MCF 10A (cell line): ENCODE data around the gene PRDM13. TPM values are rescaled to one million over a fixed set of nuclear protein-coding genes. Genes with fewer than 3 reads are reported as not detected.

Experiments
- BruUV-seq: library from RNA; stranded (reverse); fragments of 400-500 nt; replicated peaks from 2 replicates; lab custom pipeline; 2021; lab: Mats Ljungman, UMichigan
- CTCF ChIA-PET: fragments of 300-600 bp; sonication (Branson Sonifier 250); formaldehyde crosslinking; extraction: SDS; loops from one replicate; lab custom pipeline; 2021; ENCODE audit warnings: antibody characterized with exemption, inconsistent platforms; lab: Yijun Ruan, JAX
- POLR2A ChIA-PET: fragments of 300-600, 350-650 bp; sonication (Branson Sonifier 250); formaldehyde crosslinking; extraction: SDS; loops from one replicate; lab custom pipeline; 2020; ENCODE audit warnings: antibody characterized with exemption, inconsistent platforms; lab: Yijun Ruan, JAX
- DNase-seq: peaks from one replicate; pipeline ENCODE4 v3.0.0-alpha.2; 2018; ENCODE audit not compliant: unreplicated experiment
- H3K27ac Mint-ChIP-seq: one replicate; pipeline ENCODE4 v1.8.0; 2022; ENCODE audit warnings: mild to moderate bottlenecking, low read depth, mixed read lengths; ENCODE audit not compliant: unreplicated experiment
- H3K27me3 Mint-ChIP-seq: one replicate; pipeline ENCODE4 v1.8.0; 2022; ENCODE audit warnings: mixed read lengths; ENCODE audit not compliant: insufficient read depth, unreplicated experiment
- H3K36me3 Mint-ChIP-seq: one replicate; pipeline ENCODE4 v1.8.0; 2022; ENCODE audit warnings: mild to moderate bottlenecking, moderate library complexity, mixed read lengths; ENCODE audit not compliant: insufficient read depth, unreplicated experiment
- H3K4me1 Mint-ChIP-seq: one replicate; pipeline ENCODE4 v1.8.0; 2022; ENCODE audit warnings: mixed read lengths; ENCODE audit not compliant: insufficient read depth, unreplicated experiment
- H3K4me3 Mint-ChIP-seq: one replicate; pipeline ENCODE4 v1.8.0; 2022; ENCODE audit warnings: mild to moderate bottlenecking, moderate library complexity, mixed read lengths; ENCODE audit not compliant: unreplicated experiment
- H3K9me3 Mint-ChIP-seq: one replicate; pipeline ENCODE4 v1.8.0; 2022; ENCODE audit warnings: mixed read lengths; ENCODE audit not compliant: unreplicated experiment
- CTCF ChIP-seq: fragments of 200-600 bp; IDR thresholded peaks from one replicate; pipeline ENCODE4 v1.8.0; 2022; ENCODE audit warnings: antibody characterized with exemption, mild to moderate bottlenecking; ENCODE audit not compliant: unreplicated experiment
- intact Hi-C: fragments of 100-400 bp; cut with micrococcal nuclease; formaldehyde crosslinking; loops from 2 replicates; pipeline ENCODE4 v1.14.1; 2022
- total RNA-seq: library from RNA; stranded (reverse); gene quantifications from 2 replicates; pipeline ENCODE4 v1.2.3, GENCODE V29; 2022

The PRDM13 gene
- total RNA-seq, 1 experiment from 2014 or later = not detected

GRCh38 chr6:99613409-99613704 is 6.7 kb downstream of the PRDM13 start:
- H3K36me3 Mint-ChIP-seq = no peaks in the 10 kb centered on the region
- intact Hi-C loops = no loop called here
- DNase-seq = no peak
- H3K4me1 Mint-ChIP-seq = no peaks in the 10 kb centered on the region
- CTCF ChIA-PET = no interaction called here
- H3K27me3 Mint-ChIP-seq = peaks cover 70% of the 10 kb centered on the region
- POLR2A ChIA-PET = no interaction called here
- TF ChIP-seq CTCF = no peak
- BruUV-seq = no TSS peak
- no peak overlapping the region for H3K4me3 Mint-ChIP-seq
- H3K9me3 Mint-ChIP-seq = no peaks in the 10 kb centered on the region
- no peak overlapping the region for H3K27ac Mint-ChIP-seq

GRCh38 chr6:99613705-99614429 is 7.2 kb downstream of the PRDM13 start:
- H3K36me3 Mint-ChIP-seq = no peaks in the 10 kb centered on the region
- no peak for TF ChIP-seq CTCF
- no peaks in the 10 kb centered on the region for H3K9me3 Mint-ChIP-seq
- CTCF ChIA-PET = no interaction called here
- H3K4me1 Mint-ChIP-seq = no peaks in the 10 kb centered on the region
- intact Hi-C loops = no loop called here
- no peak overlapping the region for H3K4me3 Mint-ChIP-seq
- no peak for DNase-seq
- H3K27ac Mint-ChIP-seq = no peak overlapping the region
- POLR2A ChIA-PET = no interaction called here
- BruUV-seq = no TSS peak
- H3K27me3 Mint-ChIP-seq = peaks cover 70% of the 10 kb centered on the region

GRCh38 chr6:99614430-99615186 is 8.0 kb downstream of the PRDM13 start:
- POLR2A ChIA-PET = no interaction called here
- H3K4me3 Mint-ChIP-seq = no peak overlapping the region
- no peaks in the 10 kb centered on the region for H3K36me3 Mint-ChIP-seq
- no peaks in the 10 kb centered on the region for H3K4me1 Mint-ChIP-seq
- intact Hi-C loops = no loop called here
- peaks cover 67% of the 10 kb centered on the region for H3K27me3 Mint-ChIP-seq
- no peak for TF ChIP-seq CTCF
- H3K9me3 Mint-ChIP-seq = no peaks in the 10 kb centered on the region
- no peak overlapping the region for H3K27ac Mint-ChIP-seq
- no TSS peak for BruUV-seq
- CTCF ChIA-PET = interaction anchor here (0.6 kb wide), 1 partner anchor 646 kb away, joined by 3 read pairs; no protein-coding TSS in a partner anchor
- DNase-seq = no peak

- no TSS peak for BruUV-seq
- Mint-ChIP-seq H3K9me3 (no peaks in the 10 kb centered on the region), H3K36me3 (no peaks in the 10 kb centered on the region), H3K4me1 (no peaks in the 10 kb centered on the region), H3K27me3 (peaks cover 70% of the 10 kb centered on the region), H3K27ac (no peak overlapping the region), H3K4me3 (no peak overlapping the region)
- ChIA-PET POLR2A (no interaction called here), CTCF (interaction anchor here (0.7 kb wide), 2 partner anchors 31 to 91 kb away, joined by 3 to 4 read pairs; no protein-coding TSS in a partner anchor)
- no peak for TF ChIP-seq CTCF
- no peak for DNase-seq
- intact Hi-C loops = no loop called here
These were observed 10.5 kb downstream of the PRDM13 start for GRCh38 chr6:99617131-99617530.
